Endothelial cell of umbilical vein (primary cell): ENCODE measurements around the gene ILKAP. TPM values are rescaled to one million over a fixed set of nuclear protein-coding genes. Genes with fewer than 3 reads are reported as not detected.

Source experiments
- BruUV-seq: library from RNA; stranded (reverse); fragments of 400-500 nt; replicated peaks from 2 replicates; lab custom pipeline; 2021; lab: Mats Ljungman, UMichigan
- CTCF ChIA-PET: fragments of 300-600, 350-600 bp; sonication (Branson Sonifier 250); formaldehyde crosslinking; loops from one replicate; lab custom pipeline; 2021; ENCODE audit warnings: antibody characterized with exemption, inconsistent platforms; lab: Charles Lee
- POLR2A ChIA-PET: fragments of 300-600, 350-600 bp; sonication (Branson Sonifier 250); formaldehyde crosslinking; loops from one replicate; lab custom pipeline; 2021; ENCODE audit warnings: antibody characterized with exemption, inconsistent platforms; lab: Charles Lee
- DNase-seq: peaks from one replicate; pipeline ENCODE4 v3.0.0-alpha.2; 2011; ENCODE audit warnings: low read depth, low spot score
- FAIRE-seq: peaks from 2 replicates; lab custom pipeline; 2011; peaks lifted over from hg19 to GRCh38; lab: Jason Lieb, UNC
- H2AFZ ChIP-seq: 2 replicates; pipeline ENCODE4 v1.6.0; 2012; ENCODE audit warnings: low read depth, low read length, control low read depth, inconsistent platforms
- H3K27ac ChIP-seq: 2 replicates; pipeline ENCODE4 v1.5.1; 2011; ENCODE audit warnings: low read depth, mild to moderate bottlenecking, control low read depth, low read length, moderate library complexity; ENCODE audit not compliant: insufficient read depth
- H3K27me3 ChIP-seq, 2 experiments: 2 replicates each; pipeline versions ENCODE4 v1.6.0 to v1.6.1; 2011; ENCODE audit warnings: low read length in 2 of 2, mixed read lengths in 1 of 2; ENCODE audit not compliant: control insufficient read depth in 2 of 2, insufficient read depth in 2 of 2
- H3K36me3 ChIP-seq, 2 experiments: 2 replicates in 1 of 2; 3 replicates in 1 of 2; pipeline ENCODE4 v1.5.1; 2011; ENCODE audit warnings: low read length in 2 of 2, mild to moderate bottlenecking in 1 of 2, moderate library complexity in 1 of 2; ENCODE audit not compliant: control insufficient read depth in 2 of 2, insufficient read depth in 2 of 2; ENCODE audit errors: extremely low read depth in 1 of 2
- H3K4me1 ChIP-seq: 3 replicates; pipeline ENCODE4 v1.5.1; 2011; ENCODE audit warnings: mild to moderate bottlenecking, low read length; ENCODE audit not compliant: control insufficient read depth, insufficient read depth; ENCODE audit errors: extremely low read depth
- H3K4me2 ChIP-seq: 2 replicates; pipeline ENCODE4 v1.6.1; 2011; ENCODE audit warnings: low read length, control low read depth, mixed read lengths; ENCODE audit not compliant: insufficient read depth
- H3K4me3 ChIP-seq, 3 experiments: fragments of 200-600 bp in 1 of 3; sonication (generic), shearing (Covaris generic) in 1 of 3; replicated peaks in 1 of 3; 2 replicates each; pipeline ENCODE4 v1.5.1; 2011 to 2016; ENCODE audit warnings: control low read depth in 3 of 3, low read length in 3 of 3, mild to moderate bottlenecking in 2 of 3, inconsistent platforms in 1 of 3, low read depth in 1 of 3, moderate library complexity in 1 of 3; ENCODE audit not compliant: insufficient read depth in 1 of 3
- H3K79me2 ChIP-seq: 2 replicates; pipeline ENCODE4 v1.6.0; 2012; ENCODE audit warnings: low read length, inconsistent platforms; ENCODE audit not compliant: control insufficient read depth, insufficient read depth
- H3K9ac ChIP-seq: replicated peaks from 2 replicates; pipeline ENCODE3; 2011; ENCODE audit warnings: low read length, control low read depth; ENCODE audit not compliant: insufficient read depth; ENCODE audit errors: extremely low read depth
- H3K9me1 ChIP-seq: replicated peaks from 3 replicates; pipeline ENCODE4 v1.6.0; 2011; ENCODE audit warnings: mild to moderate bottlenecking, low read length; ENCODE audit not compliant: control insufficient read depth, insufficient read depth; ENCODE audit errors: extremely low read depth
- H3K9me3 ChIP-seq: replicated peaks from 2 replicates; pipeline ENCODE4 v1.5.1; 2012; ENCODE audit warnings: low read length, inconsistent platforms; ENCODE audit not compliant: control insufficient read depth, insufficient read depth
- H4K20me1 ChIP-seq: replicated peaks from 2 replicates; pipeline ENCODE3; 2011; ENCODE audit warnings: mild to moderate bottlenecking, low read length; ENCODE audit not compliant: control insufficient read depth, insufficient read depth; ENCODE audit errors: extremely low read depth
- EZH2 ChIP-seq: IDR thresholded peaks from 2 replicates; pipeline ENCODE4 v1.6.1; 2012; ENCODE audit warnings: borderline replicate concordance, low read depth, mild to moderate bottlenecking, moderate library complexity, low read length, inconsistent platforms; ENCODE audit not compliant: severe bottlenecking
- FOS ChIP-seq: IDR thresholded peaks from 2 replicates; pipeline ENCODE4 v1.6.1; 2011; ENCODE audit warnings: mild to moderate bottlenecking, low read length, moderate library complexity, borderline replicate concordance; ENCODE audit not compliant: insufficient read depth
- GATA2 ChIP-seq: IDR thresholded peaks from 2 replicates; pipeline ENCODE4 v1.7.0; 2011; ENCODE audit warnings: low read depth, mild to moderate bottlenecking, moderate library complexity, mixed read lengths, low read length; ENCODE audit not compliant: insufficient read length, insufficient read depth
- JUN ChIP-seq: IDR thresholded peaks from 2 replicates; pipeline ENCODE4 v1.6.1; 2011; ENCODE audit warnings: borderline replicate concordance, low read depth; ENCODE audit not compliant: insufficient read length, insufficient read depth
- MYC ChIP-seq: IDR thresholded peaks from one replicate; pipeline ENCODE4 v1.6.1; 2011; ENCODE audit warnings: mild to moderate bottlenecking, low read depth, low read length
- POLR2A ChIP-seq: IDR thresholded peaks from 2 replicates; pipeline ENCODE4 v1.6.1; 2012; ENCODE audit warnings: low read depth, mild to moderate bottlenecking, control low read depth, low read length
- POLR2AphosphoS5 ChIP-seq: IDR thresholded peaks from 2 replicates; pipeline ENCODE4 v1.6.1; 2012; ENCODE audit warnings: low read depth, mild to moderate bottlenecking, control low read depth, low read length, moderate library complexity; ENCODE audit not compliant: insufficient read depth
- dilution Hi-C: fragments of 300-500 bp; cut with MboI; formaldehyde crosslinking; loops from one replicate; pipeline ENCODE4 v1.15.0; 2019; ENCODE audit warnings: low sequenced_read_pairs; ENCODE audit not compliant: extremely low pct_ligation_motif_present
- intact Hi-C: fragments of 100-400 bp; cut with micrococcal nuclease; formaldehyde crosslinking; loops from one replicate; pipeline ENCODE4 v1.10.0; 2022
- polyA plus RNA-seq, 4 experiments: library from polyadenylated mRNA; depleted of rRNA in 3 of 4; stranded (reverse) in 3 of 4; unstranded in 1 of 4; fragments of >200 nt; gene quantifications; 2 replicates each; pipeline versions ENCODE4 v1.2.1 to v1.2.3, GENCODE V29; 2011 to 2012; ENCODE audit warnings: missing spikeins in 1 of 4
- total RNA-seq: library from RNA; stranded (reverse); gene quantifications from 2 replicates; pipeline ENCODE4 v1.2.3, GENCODE V29; 2021
- TF ChIP-seq, protein P1 (sequence below): IDR thresholded peaks from 2 replicates; pipeline ENCODE4 v1.6.1; 2011; ENCODE audit not compliant: insufficient read depth, insufficient read length
- TF ChIP-seq, protein P2 (sequence below), 2 donors: IDR thresholded peaks; 1 replicate in 1 of 2; 2 replicates in 1 of 2; pipeline ENCODE4 v1.5.1; 2011; ENCODE audit warnings: low read length in 2 of 2, mild to moderate bottlenecking in 2 of 2, moderate library complexity in 2 of 2, control low read depth in 1 of 2, inconsistent platforms in 1 of 2, low read depth in 1 of 2; ENCODE audit not compliant: insufficient read depth in 1 of 2; ENCODE audit errors: extremely low read depth in 1 of 2

Gene ILKAP
- total and polyA plus RNA-seq, 2 donors (not counting 3 experiments of a cell fraction or from before 2014, with no cell fraction given), result 49.2 to 49.8 TPM

DNA sequence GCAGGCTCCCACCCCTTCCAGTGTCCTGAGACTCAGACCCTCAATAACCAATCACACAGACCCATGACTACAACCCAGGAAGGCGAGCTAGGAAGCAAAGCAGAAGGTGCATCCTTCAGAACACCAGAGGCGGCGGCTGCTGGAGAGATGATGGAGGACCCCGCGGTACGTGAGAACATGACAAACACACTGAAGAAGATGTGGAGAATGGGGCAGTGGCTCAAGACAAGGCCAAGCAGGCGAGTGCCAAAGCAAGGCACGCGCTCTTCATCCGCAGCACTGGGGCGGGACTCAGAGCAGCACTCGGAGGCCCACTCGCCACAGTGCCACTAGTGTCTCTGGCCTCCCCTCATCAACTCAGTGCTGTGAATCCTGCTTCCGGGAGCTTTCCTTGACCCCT is 31.1 kb downstream of the ILKAP start:
- dilution Hi-C loops, result no loop called here
- CTCF ChIA-PET, result no interaction called here

More for the DNA sequence above, 31.1 kb downstream of the ILKAP start:
- H2AFZ ChIP-seq, result no peak overlapping the region
- H3K4me3 ChIP-seq, result no peak overlapping the region
- H3K27me3 ChIP-seq, result no peaks in the 10 kb centered on the region
- no peaks in the 10 kb centered on the region for H3K9me1 ChIP-seq
- H4K20me1 ChIP-seq, result no peaks in the 10 kb centered on the region
- no peaks in the 10 kb centered on the region for H3K79me2 ChIP-seq
- TF ChIP-seq POLR2A, result no peak
- no peak for TF ChIP-seq EZH2
- TF ChIP-seq POLR2AphosphoS5, result no peak
- no peak for TF ChIP-seq JUN
- no peak for TF ChIP-seq FOS
- no peak for TF ChIP-seq GATA2
- TF ChIP-seq, protein P1, sequence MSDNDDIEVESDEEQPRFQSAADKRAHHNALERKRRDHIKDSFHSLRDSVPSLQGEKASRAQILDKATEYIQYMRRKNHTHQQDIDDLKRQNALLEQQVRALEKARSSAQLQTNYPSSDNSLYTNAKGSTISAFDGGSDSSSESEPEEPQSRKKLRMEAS, result no peak
- no peak for TF ChIP-seq MYC
- TF ChIP-seq, protein P2, sequence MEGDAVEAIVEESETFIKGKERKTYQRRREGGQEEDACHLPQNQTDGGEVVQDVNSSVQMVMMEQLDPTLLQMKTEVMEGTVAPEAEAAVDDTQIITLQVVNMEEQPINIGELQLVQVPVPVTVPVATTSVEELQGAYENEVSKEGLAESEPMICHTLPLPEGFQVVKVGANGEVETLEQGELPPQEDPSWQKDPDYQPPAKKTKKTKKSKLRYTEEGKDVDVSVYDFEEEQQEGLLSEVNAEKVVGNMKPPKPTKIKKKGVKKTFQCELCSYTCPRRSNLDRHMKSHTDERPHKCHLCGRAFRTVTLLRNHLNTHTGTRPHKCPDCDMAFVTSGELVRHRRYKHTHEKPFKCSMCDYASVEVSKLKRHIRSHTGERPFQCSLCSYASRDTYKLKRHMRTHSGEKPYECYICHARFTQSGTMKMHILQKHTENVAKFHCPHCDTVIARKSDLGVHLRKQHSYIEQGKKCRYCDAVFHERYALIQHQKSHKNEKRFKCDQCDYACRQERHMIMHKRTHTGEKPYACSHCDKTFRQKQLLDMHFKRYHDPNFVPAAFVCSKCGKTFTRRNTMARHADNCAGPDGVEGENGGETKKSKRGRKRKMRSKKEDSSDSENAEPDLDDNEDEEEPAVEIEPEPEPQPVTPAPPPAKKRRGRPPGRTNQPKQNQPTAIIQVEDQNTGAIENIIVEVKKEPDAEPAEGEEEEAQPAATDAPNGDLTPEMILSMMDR (IDR thresholded peaks at IDR 0.05; ENCODE audit: extremely low read depth in 1 of 2, insufficient read depth in 1 of 2, low read depth in 1 of 2, low read length in 2 of 2), result no peak
- H3K36me3 ChIP-seq, result peaks cover 10 to 23% of the 10 kb centered on the region in 2 experiments
- intact Hi-C loops, result no loop called here
- H3K4me2 ChIP-seq, result no peak overlapping the region
- no TSS peak for BruUV-seq
- FAIRE-seq, result no peak
- POLR2A ChIA-PET, result no interaction called here
- DNase-seq, result no peak
- no peak overlapping the region for H3K9ac ChIP-seq
- H3K4me1 ChIP-seq, result peaks cover 29% of the 10 kb centered on the region
- no peak overlapping the region for H3K27ac ChIP-seq
- no peaks in the 10 kb centered on the region for H3K9me3 ChIP-seq
